Lung (tissue), 12 donors: ENCODE data around the gene FAM83E. TPM values are rescaled to one million over a fixed set of nuclear protein-coding genes. Genes with fewer than 3 reads are reported as not detected.

Experiments
- ATAC-seq: fragments of 200-7000 bp; cut with Tn5 transposase; one replicate; pipeline ENCODE4 v1.9.1; 2020; ENCODE audit warnings: moderate number of reproducible peaks; ENCODE audit not compliant: insufficient read depth, low FRiP score
- DNase-seq, 3 donors: peaks; one replicate each; pipeline ENCODE4 v3.0.0-alpha.2; 2013 to 2017
- H3K27ac ChIP-seq, 2 donors: one replicate each; pipeline ENCODE4 v1.5.1; 2013; ENCODE audit warnings: mild to moderate bottlenecking in 2 of 2, moderate library complexity in 2 of 2, control low read depth in 1 of 2, inconsistent platforms in 1 of 2, low read depth in 1 of 2, low read length in 1 of 2
- H3K27me3 ChIP-seq, 3 donors: one replicate each; pipeline ENCODE4 v1.5.1; 2013; ENCODE audit warnings: low read length in 2 of 3; ENCODE audit not compliant: control insufficient read depth in 3 of 3, insufficient read depth in 3 of 3
- H3K36me3 ChIP-seq, 4 donors: one replicate each; pipeline ENCODE4 v1.5.1; 2013; ENCODE audit warnings: low read length in 4 of 4, mild to moderate bottlenecking in 1 of 4, moderate library complexity in 1 of 4; ENCODE audit not compliant: control insufficient read depth in 4 of 4, insufficient read depth in 4 of 4
- H3K4me1 ChIP-seq, 5 donors: one replicate each; pipeline ENCODE4 v1.5.1; 2013; ENCODE audit warnings: low read length in 5 of 5, mild to moderate bottlenecking in 2 of 5, moderate library complexity in 1 of 5; ENCODE audit not compliant: control insufficient read depth in 5 of 5, insufficient read depth in 5 of 5
- H3K4me3 ChIP-seq: one replicate; pipeline ENCODE4 v1.5.1; 2013; ENCODE audit warnings: mild to moderate bottlenecking, control low read depth, moderate library complexity
- H3K9ac ChIP-seq, 2 donors: one replicate each; pipeline ENCODE4 v1.5.1; 2013; ENCODE audit warnings: low read length in 2 of 2, control low read depth in 1 of 2; ENCODE audit not compliant: insufficient read depth in 1 of 2
- H3K9me3 ChIP-seq, 4 donors: one replicate each; pipeline ENCODE4 v1.5.1; 2013; ENCODE audit warnings: low read length in 3 of 4, mild to moderate bottlenecking in 1 of 4, moderate library complexity in 1 of 4; ENCODE audit not compliant: control insufficient read depth in 4 of 4, insufficient read depth in 3 of 4
- CTCF ChIP-seq: IDR thresholded peaks from 2 replicates; pipeline ENCODE4 v1.5.1; 2012; ENCODE audit warnings: mild to moderate bottlenecking; ENCODE audit errors: control extremely low read depth, extremely low read depth
- WGBS, 2 donors: extraction: QIAGEN DNeasy Blood & Tissue Kit; methylation state at CpG; one replicate each; pipeline ENCODE4 v1.1.7; 2013; 5-methylcytosine and 5-hydroxymethylcytosine counted together
- polyA plus RNA-seq, 2 donors: library from polyadenylated mRNA; stranded (reverse); fragments of 200-250 nt; gene quantifications; one replicate each; pipeline ENCODE4 v1.2.1, GENCODE V29; 2013
- total RNA-seq, 2 donors: library from RNA; depleted of rRNA in 1 of 2; stranded (reverse); fragments of >200 nt in 1 of 2; gene quantifications; one replicate each; pipeline ENCODE4 v1.2.1, GENCODE V29; 2014 to 2021
- donor health status: control.
- donor health status: control.
- donor health status: Bipolar disorder and iron deficiency.
- donor health status: healthy.
- donor health status: DM: yes; HTN: yes; CAD: no.

FAM83E gene
- total and polyA plus RNA-seq, 4 donors: 22.2 to 43.8 (median 36.7) TPM

GRCh38 chr19:48616041-48616436, 1.2 kb upstream of the FAM83E start:
- Histone ChIP-seq H3K9me3 (no peaks in the 10 kb centered on the region), H3K4me3 (no peak overlapping the region), H3K4me1 (peaks cover 0 to 41% (median 20%) of the 10 kb centered on the region in 5 donors), H3K27me3 (no peaks in the 10 kb centered on the region), H3K9ac (no peak overlapping the region), H3K36me3 (peaks cover 13 to 38% (median 22%) of the 10 kb centered on the region in 4 donors), H3K27ac (peak overlapping the region in 1 of 2 donors; percentile 78)
- whole genome bisulfite sequencing, 2 donors: 83 to 94% methylated on average over 14 to 16 of the region's 16 CpGs
- TF ChIP-seq CTCF: no peak
- ATAC-seq (no peak), DNase-seq (no peak)

GRCh38 chr19:48615231-48616040, 560 bp upstream of the FAM83E start:
- Histone ChIP-seq H3K36me3 (peaks cover 13 to 38% (median 22%) of the 10 kb centered on the region in 4 donors), H3K27ac (peak overlapping the region in 1 of 2 donors; percentile 78), H3K27me3 (no peaks in the 10 kb centered on the region), H3K4me1 (peaks cover 0 to 41% (median 20%) of the 10 kb centered on the region in 5 donors), H3K4me3 (no peak overlapping the region), H3K9ac (no peak overlapping the region), H3K9me3 (no peaks in the 10 kb centered on the region)
- no peak for TF ChIP-seq CTCF
- ATAC-seq (no peak), DNase-seq (no peak)
- 73 to 84% methylated on average over 17 to 19 of the region's 19 CpGs for WGBS, 2 donors

GRCh38 chr19:48613852-48614435, 932 bp downstream of the FAM83E start:
- Histone ChIP-seq H3K27me3 (no peaks in the 10 kb centered on the region), H3K4me3 (no peak overlapping the region), H3K9me3 (no peaks in the 10 kb centered on the region), H3K9ac (no peak overlapping the region), H3K27ac (peak overlapping the region in 1 of 2 donors; percentile 78), H3K4me1 (peaks cover 0 to 35% (median 20%) of the 10 kb centered on the region in 5 donors), H3K36me3 (peaks cover 13 to 38% (median 22%) of the 10 kb centered on the region in 4 donors)
- WGBS, 2 donors: 68 to 84% methylated on average over 13 of the region's 13 CpGs
- no peak for DNase-seq
- no peak for TF ChIP-seq CTCF
- ATAC-seq: no peak
